NCI-H2227 treated with DMSO at 0.1 percent for 48 hours (cell line): ENCODE results near the gene GMFB.
A peak's percentile ranks its signal among the peaks of the same experiment; 100 is the strongest.
"Not testable (repeated sequence)": the region's sequence is repeated elsewhere in the genome, so short reads cannot be mapped to it uniquely, and the experiment has no call there.

Source experiments
- DNase-seq: peaks from one replicate; lab custom pipeline; 2025; lab: John Stamatoyannopoulos, UW

The GMFB gene

DNA sequence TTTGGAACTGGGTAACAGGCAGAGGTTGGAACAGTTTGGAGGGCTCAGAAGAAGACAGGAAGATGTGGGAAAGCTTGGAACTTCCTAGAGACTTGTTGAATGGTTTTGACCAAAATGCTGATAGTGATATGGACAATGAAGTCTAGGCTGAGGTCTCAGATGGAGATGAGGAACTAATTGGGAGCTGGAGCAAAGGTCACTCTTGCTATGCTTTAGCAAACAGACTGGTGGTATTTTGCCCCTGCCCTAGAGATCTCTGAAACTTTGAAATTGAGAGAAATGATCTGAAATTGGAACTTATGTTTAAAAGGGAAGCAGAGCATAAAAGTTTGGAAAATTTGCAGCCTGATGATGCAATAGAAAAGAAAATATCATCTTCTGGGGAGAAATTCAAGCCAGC, 30.2 kb downstream of the GMFB start:
- not testable (repeated sequence) for DNase-seq

DNA sequence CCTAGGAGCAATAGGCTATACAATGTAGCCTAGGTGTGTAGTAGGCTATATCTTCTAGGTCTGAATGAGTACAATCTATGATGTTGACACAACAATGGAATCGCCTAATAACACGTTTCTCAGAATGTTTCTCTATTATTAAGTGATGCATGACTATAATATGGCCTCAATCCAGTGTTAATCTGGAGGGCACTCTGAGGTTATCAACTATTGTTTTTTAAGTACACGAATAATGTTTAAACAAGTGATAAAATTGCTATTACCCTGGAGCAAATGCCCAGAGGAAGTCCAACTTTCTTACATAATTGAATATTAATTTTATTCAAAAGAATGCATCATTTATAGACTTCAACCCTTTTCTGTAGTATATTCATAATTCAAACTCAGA, 31.2 kb downstream of the GMFB start:
- DNase-seq, result no peak

DNA sequence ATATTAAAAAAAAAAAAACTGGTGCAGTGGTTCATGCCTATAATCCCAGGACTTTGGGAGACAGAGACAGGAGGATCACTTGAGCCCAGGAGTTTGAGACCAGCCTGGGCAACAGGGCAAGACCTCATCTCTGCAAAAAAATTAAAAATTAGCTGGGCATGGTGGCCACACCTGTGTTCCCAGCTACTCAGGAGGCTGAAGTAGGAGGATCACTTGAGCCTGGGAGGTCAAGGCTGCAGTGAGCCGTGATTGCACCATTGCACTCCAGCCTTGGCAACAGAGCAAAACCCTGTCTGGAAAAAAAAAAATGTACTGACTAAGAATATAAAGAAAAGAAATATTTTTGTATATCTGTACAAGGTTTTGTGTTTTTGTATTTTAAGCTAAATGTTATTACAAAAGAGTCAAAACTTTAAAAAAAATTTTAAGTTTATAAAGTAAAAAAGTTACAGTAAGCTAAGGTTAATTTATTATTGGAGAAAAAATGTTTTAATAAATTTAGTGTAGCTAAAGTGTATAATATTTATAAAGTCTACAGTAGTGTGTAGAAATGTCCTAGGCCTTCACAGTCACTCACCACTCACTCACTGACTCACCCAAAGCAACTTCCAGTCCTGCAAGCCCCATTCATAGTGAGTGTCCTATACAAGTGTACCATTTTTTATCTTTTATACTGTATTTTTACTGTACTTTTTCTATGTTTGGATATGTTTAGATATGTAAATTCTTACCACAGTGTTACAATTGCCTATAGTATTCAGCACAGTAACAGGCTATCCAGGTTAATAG, 31.8 kb downstream of the GMFB start:
- not testable (repeated sequence) for DNase-seq

DNA sequence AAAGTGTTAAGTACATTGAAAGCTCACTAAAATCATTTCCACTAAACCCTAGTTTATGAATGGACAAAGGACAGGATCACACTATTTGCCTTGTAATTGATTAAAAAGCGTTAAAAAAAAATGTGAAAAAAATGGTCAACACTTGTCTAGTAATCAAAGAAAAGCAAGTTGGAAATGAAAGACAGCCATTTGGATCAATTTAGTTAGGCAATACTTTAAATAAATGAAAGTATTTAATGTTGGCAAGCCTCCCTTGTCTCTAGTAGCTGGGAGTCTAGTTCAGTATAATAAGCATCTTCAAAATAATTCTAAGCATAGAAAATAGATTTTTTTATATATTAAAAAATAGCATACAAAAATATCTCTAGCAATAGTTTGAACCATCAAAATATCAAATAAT, 33.4 kb downstream of the GMFB start:
- DNase-seq, result no peak

DNA sequence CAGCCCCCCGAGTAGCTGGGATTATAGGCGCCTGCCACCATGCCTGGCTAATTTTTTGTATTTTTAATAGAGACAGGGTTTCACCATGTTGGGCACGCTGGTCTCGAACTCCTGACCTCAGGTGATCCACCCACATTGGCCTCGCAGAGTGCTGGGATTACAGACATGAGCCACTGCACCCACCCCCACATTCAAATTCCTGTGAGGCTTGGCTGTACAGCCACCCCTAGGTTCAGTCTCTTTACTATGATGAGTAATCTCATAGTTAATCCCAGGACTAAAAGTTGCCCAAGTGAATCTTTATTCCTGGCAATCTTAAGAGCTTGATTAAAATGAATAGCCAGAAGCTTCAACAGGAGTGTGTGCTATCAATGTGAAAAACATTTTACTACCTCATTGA, 34.8 kb downstream of the GMFB start:
- not testable (repeated sequence) for DNase-seq

DNA sequence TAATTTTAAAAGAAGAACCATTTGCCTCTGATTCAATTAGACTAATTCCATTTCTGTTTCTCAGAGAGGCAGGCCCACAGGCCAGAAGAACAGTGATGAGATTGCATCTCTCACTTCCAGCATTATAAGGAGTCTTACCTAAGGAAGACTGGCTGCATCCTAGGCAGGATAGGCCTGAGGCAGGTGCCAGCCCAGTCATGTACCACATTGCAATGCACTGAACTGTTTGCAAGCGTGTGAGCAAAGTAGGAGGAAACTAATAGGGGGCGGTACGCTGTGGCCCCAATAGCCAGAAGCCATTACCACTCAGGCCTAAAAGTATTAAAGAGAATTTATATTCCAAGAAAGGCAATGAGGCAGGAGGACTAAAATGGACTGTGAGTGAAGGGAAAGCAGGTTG, 35.5 kb downstream of the GMFB start:
- DNase-seq, result no peak

DNA sequence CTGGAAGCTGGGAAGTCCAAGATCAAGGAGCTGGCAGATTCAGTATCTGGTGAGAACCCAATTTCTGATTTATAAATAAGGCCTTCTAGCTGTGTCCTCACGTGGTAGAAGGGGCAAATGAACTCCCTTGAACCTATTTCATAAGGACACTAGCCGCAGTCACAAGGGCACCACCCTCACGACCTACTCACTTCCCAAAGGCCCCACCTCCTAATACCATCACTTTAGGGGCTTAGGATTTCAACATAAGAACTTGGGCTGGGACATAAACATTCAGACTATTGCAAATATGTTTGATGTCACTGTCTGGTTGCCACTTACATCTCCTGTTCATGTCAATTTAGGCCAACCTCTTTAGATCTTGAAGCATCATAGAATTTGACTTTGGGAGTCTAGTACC, 36.8 kb downstream of the GMFB start:
- DNase-seq, result no peak

DNA sequence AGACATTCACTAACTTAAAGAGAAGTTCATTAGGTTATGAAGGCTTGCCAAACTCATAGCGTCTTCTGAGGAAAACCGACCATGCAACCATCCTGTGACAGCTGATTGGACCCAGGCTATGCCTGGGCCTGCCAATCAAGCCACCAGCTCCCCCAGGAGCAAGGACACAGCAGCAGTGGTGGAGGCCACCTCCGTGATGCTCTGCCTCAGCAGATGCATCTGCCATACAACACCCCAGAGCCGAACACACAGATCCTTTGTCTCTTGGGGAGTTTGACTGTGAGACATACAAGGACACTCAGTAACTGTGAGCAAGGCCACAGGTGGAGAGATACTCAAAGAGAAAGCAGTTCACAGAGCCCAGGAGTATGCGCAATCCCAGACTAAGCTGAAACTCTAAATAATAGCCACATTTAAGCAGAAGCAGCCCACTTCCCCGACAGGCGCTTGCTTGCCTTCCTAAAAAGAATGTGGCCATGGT, 37.6 kb downstream of the GMFB start:
- DNase-seq, result no peak

DNA sequence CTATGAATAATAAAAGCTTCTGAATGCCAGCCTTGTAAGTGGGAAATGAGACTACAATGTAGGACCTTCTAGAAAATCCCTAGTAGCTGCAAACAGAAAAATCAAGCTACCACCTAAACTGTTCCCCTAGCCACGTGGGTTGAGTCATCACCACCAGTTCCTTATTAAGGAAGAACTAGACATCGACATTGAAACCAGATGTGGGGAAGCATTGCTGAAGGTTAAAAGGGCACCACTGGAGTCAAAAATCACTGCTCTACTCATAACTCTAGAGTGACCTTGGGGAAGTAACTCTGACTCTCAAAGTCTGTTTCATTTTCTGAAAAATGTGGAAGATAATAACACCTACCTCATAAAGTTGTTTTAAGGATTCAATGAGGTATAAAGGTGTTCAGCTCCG, 38.2 kb downstream of the GMFB start:
- DNase-seq, result no peak

DNA sequence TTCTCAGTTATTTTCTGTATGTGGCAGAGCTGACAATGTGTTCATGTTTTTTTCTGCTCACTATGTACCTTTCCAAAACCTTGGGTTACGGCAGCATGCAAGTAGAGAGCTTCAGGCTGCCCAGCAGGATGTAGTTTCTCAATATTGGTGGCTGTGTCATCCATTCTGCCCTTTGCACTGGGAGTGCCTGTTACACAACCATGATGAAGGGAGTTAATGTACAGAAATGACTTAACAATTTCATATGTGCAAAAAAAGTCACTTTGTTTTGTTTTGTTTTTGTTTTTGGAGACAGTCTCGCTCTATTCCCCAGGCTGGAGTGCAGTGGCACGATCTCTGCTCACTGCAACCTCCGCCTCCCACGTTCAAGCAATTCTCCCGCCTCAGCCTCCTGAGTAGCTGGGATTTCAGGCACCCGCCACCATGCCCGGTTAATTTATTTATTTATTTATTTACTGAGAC, 41.5 kb downstream of the GMFB start:
- no peak for DNase-seq

DNA sequence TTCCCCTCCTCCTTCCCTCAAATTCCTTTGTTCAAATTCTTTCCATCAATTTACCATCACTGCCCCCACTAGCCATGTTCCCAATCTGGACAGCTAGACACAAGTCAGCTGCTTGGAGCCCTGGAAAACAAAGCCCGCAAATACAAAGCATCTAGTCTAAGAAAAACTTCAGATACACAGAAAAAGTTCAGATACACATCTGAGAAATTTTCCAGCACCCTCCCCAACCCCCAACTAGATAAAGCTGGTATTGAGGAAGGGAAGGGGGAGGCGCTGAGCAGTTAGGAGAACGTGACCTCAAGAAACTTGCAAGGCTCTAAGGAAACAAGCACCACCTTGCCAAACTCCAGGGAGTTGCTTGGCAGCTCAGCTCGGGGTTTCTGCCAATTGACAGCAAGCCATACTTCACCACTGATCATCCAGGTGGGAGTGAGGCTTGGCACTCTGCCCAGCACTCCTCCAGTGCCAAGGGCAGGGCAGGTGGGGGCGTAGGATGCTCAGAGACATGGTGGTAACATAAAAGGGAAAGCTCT, 42.6 kb downstream of the GMFB start:
- DNase-seq, result no peak

DNA sequence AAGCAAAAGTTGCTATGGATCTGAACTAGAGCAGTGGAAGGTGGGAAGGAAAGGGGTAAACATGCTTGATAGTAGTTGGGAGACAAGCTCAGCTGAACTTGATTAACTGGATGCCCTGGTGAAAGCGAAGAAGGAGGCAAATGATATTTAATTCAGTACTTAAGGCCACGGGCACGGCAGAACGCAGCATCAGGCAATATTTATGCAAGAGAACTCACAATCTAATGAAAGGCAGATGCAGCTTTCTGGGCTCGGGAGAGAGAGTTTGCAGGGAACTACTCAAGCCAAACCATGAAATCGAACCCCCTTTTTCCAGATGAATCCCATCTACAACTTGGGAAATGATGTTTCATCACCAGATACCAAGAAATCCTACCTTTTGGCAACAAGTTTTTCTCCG, 44.1 kb downstream of the GMFB start:
- DNase-seq, result no peak

DNA sequence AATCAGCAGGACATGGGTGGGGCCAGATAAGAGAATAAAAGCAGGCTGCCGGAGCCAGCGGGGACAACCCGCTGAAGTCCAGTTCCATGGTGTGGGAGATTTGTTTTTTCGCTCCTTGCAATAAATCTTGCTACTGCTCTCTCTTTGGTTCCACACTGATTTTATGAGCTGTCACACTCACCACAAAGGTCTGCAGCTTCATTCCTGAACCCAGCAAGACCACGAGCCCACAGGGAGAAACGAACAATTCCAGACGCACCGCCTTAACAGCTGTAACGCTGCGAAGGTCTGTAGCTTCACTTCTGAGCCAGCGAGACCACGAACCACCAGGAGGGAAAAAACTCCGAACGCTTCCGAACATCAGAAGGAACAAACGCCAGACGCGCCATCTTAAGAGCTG, 44.8 kb downstream of the GMFB start:
- DNase-seq, result no peak

DNA sequence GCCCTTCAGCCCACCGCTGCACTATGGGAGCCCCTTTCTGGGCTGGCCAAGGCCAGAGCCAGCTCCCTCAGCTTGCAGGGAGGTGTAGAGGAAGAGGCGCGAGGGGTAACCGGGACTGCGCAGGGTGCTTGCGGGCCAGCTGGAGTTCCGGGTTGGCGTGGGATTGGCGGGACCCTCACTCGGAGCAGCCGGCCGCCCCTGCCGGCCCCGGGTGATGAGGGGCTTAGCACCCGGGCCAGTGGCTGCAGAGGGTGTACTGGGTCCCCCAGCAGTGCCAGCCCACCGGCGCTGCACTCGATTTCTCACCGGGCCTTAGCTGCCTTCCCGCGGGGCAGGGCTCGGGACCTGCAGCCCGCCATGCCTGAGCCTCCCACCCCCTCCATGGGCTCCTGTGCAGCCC, 45.8 kb downstream of the GMFB start:
- not testable (repeated sequence) for DNase-seq

DNA sequence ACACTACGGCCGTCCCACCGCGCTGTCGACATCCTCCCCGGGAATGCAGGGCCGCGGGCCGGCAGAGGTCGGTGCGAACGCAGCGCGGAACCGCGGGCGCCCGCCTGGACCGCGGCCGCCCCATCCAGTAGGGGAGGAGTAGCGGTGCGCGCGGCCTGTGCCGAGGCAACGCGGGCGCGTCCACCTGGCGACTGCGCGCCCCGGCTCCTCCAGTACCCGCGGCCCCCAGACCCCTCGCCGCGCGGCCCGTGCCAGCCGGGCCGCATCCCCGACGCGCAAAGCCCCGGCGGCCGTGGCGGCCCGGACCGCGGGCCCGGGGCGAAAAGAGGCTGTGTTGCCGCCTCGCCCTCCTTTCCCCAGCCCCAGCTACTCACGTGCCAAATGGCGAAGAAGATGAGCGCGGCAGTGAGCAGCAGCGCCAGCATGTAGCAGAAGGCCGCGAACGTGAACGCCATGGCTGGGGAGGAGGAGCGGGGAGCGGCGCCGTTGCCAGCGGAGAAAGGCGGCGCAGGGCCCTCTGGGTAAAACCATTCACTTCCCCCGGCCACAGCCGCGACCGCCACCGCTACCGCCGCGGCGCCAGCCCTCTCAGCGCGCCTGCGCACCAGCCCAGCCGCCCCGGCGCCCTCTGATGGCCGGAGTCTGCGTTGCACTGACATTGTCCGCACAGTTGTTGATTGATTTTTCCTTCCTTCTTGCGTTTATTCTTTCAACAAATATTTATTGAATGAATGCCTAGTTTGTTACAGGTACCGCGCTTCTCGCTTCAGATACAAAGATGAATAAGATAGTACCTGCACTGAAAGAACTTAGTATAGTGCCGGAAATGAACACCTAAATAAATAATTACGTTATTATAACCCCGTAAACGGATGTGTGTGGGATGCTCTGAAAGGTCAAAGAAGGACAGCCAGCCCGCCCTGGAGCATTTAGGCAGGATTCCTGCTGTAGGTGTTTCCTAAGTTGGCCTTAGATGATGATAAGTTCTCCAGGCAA, 47.6 kb downstream of the GMFB start, which contains the start of gene CNIH1:
Gene CNIH1 (minus strand): TSS at position 502 of the 996 bp plus-strand sequence. CDS start 47 bp downstream, at position 455.
- peak; percentile 92 for DNase-seq

DNA sequence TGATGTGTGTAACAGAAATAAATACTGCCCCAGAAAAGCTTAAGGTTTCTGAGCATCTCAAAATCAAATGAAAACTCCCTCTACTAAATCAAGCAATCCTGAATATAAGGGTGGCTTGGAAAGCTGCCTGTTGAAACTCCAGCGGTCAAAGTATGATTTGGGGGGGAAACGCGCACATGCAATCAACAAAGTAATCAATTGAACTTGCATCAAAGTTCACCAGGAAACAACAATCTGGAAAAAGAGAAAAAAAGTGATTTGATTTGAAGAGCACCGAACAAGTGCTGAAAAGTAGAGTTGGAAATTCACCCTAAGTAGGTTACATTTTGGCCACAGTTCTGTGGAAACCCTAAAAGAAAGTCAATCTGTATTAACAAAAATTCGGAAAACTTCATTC, 48.3 kb downstream of the GMFB start:
- no peak for DNase-seq

DNA sequence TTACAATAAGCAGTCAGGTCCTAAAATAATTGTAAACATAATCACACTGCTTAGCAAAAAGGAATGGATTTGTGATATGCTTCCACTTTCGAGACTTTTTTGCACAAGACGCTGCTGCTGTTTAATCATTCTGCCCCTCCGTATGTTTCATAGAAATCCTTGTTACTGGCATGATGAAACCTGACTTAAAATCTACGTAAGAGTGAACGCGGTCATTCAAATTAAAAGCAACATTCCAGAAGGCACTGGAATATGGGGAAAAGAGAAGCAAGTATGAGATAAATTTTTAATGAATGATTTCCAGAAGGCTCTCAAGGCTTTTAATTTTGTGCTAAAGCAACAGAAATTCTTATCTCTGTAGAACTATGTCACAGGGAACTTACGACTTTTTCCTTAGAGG, 48.7 kb downstream of the GMFB start:
- no peak for DNase-seq

DNA sequence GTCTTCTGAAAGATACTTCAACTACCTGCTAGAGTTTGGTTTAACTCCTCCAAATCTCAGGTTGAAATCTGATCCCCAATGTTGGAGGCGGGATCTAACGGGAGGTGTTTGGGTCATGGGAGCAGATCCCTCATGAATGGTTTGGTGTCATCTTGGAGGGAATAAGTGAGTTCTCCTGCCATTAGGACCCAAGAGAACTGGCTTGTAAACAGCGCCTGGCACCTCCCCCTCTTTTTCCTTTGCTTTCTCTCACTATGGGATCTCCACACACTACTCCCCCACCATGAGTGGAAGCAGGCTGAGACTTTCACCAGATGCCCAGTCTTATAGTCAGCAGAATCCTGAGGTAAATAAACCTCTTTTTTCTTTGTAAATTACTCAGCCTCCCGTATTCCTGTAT, 50.1 kb downstream of the GMFB start:
- no peak for DNase-seq

DNA sequence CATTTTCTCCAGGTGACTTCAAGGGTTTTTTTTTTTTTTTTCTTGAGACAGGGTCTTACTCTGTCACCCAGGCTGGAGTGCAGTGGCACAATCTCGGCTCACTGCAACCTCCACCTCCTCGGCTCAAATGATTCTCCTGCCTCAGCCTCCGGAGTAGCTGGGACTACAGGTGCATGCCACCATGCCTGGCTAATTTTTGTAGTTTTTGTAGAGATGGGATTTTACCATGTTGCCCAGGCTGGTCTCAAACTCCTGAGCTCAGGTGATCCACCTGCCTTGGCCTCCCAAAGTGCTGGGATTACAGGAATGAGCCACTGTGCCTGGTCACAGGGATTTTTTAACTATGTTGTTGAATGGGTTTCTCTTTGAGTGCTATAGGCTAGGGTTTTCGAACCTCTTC, 50.8 kb downstream of the GMFB start:
- not testable (repeated sequence) for DNase-seq

DNA sequence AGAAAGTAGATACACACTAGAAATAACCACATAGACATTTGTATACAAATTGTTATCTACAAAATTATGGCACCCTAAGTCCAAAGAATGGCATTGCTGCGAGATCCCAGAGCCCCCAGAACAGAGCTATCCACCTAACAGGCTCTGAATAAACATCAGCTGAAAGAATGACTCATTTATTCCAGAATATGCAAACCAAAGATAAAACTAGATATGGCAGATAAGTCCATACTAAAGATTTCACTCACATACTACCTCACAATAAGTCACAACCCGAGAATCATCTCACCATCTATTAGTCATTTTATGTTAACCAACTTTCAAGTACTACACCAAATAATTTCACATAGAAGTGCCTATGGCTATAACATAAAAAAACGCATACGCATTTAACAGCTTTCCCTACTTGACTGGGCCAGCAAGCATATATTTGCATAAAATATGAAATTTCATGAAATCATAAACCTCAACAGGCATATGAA, 53.2 kb downstream of the GMFB start:
- no peak for DNase-seq

DNA sequence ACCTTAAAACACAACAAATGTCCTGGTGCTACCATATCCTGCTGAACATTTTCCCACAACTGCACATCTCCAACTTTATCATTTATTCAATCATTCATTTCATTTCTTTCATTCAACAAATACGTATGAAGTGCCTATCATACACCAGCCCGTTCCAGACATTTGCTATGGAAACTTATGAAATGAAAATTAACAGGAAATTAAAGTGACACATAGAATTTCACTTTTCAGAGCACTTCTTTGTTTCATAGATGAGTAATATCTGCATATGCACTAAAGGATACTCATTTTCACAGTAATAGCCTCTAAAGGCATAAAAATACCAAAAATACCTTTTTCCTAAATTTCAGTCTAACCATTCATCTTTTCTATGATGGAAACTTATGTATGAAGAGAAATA, 60.3 kb downstream of the GMFB start:
- DNase-seq, result no peak

DNA sequence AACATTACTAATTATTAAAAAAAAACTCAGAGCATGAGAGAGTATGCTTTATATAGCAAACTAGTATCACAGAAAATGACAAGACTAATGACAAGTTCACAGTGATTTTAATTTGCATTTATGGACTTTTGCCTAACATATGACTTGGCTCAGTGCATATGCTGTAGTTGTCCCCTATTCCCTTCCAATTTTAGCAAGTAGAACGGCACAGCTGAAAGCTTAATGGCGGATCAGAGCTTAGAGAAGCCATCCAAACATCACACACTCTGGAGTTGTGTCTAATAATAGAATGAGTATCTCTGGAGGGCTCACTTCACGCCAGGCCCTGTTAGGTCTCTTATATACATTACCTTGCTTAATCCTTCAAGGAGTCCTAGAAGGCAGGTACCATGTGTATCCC, 60.9 kb downstream of the GMFB start:
- no peak for DNase-seq
